Fibroblast of skin of back (primary cell): ENCODE data around the gene EPHA6.
"Not testable (repeated sequence)": the region's sequence is repeated elsewhere in the genome, so short reads cannot be mapped to it uniquely, and the experiment has no call there.

ENCODE experiments used
- DNase-seq: peaks from one replicate; pipeline ENCODE4 v3.0.0-alpha.2; 2013

The EPHA6 gene

DNA sequence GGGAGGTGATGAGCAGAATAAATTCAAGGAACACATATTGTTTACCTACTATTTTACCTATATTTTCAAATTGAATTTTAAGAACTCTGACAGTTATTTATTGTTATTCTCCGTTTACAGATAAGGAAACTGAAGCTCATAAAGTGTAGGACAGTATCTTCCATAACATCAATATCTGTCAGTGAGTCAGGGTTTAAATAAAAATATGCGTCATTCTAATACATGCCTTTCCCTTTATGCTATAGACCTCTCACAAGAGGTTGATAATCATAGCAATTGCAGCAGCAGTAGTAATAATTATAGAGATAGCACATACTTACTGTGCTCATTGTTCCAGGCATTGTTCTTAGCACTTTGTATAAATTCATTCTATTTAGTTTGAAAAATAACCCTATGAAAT is 101.1 kb downstream of the EPHA6 start:
- DNase-seq: no peak

DNA sequence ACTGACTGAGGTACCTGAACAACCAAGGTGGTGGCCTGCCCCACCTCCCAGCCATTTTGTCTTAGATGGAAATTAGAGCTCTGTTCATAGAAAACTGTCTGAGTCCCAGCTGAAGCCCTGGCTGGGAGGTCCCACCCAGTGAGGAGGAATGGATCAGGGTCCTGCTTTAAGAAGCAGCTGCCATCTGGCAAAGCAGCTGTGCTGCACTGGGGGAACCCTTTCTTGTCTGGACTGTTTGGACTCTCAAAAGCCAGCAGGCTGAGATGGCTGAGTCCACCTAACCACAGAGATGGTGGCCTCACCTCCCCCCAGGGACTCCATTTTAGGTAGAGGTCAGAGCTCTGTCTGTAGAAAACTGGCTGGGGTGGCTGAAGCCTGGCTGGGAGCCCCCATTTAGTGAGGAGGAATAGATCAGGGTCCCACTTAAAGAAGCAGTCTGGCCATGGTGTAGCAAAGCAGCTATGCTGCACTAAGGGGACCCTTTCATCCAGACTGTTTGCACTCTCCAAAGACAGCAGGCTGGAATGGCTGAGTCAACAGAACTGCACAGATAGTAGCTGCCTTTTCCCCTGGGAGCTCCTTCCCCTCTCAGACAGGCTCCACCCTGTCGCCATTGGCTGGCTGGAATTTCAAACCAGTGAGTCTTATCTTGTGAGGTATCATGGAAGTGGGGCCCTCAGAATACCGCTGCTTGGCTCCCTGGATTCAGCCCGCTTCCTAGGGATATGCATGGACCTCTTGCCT is 116.9 kb downstream of the EPHA6 start:
- DNase-seq: peak; percentile 15

DNA sequence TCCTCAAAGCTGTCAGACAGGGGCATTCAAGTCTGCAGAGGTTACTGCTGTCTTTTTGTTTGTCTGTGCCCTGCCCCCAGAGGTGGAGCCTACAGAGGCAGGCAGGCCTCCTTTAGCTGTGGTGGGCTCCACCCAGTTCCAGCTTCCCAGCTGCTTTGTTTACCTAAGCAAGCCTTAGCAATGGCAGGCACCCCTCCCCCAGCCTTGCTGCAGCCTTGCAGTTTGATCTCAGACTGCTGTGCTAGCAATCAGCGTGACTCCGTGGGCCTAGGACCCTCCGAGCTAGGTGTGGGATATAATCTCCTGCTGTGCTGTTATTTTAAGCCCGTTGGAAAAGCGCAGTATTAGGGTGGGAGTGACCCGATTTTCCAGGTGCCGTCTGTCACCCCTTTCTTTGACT is 127.7 kb downstream of the EPHA6 start:
- not testable (repeated sequence) for DNase-seq

DNA sequence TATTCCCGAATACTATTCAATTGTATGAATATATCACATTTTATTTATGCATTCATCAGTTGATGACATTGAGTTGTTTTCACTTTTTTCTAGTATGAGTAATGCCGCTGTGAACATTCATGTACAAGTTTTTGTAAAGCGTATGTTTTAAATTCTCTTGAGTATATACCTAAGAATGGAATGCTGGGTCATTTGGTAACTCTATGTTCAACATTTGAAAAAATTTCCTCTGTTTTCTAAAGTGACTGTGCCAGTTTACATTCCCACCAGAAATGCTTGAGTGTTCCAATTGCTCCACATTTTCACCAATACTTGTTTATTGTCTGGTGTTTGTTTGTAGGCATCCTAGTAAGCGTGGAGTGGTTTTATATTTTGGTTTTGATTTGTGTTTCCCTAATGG is 144.5 kb downstream of the EPHA6 start:
- DNase-seq: peak; percentile 32

DNA sequence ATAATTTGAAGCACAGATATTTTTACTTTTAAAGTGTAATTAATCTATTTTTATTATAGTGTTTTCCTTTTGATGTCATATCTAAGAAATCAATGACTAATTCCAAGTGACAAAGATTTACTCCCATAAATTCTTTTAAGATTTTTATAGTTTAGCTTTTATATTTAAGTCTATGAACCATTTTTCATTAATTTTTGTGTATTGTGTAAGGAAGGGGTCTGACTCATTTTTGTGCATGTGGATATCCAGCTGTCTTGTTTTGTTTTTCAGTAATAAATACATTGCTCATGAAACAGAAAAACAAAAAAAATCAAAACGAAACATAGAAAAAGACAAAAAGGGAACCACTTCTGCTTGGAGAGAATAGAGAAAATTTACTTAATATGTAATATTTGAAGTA is 145.1 kb downstream of the EPHA6 start:
- peak; percentile 10 for DNase-seq

DNA sequence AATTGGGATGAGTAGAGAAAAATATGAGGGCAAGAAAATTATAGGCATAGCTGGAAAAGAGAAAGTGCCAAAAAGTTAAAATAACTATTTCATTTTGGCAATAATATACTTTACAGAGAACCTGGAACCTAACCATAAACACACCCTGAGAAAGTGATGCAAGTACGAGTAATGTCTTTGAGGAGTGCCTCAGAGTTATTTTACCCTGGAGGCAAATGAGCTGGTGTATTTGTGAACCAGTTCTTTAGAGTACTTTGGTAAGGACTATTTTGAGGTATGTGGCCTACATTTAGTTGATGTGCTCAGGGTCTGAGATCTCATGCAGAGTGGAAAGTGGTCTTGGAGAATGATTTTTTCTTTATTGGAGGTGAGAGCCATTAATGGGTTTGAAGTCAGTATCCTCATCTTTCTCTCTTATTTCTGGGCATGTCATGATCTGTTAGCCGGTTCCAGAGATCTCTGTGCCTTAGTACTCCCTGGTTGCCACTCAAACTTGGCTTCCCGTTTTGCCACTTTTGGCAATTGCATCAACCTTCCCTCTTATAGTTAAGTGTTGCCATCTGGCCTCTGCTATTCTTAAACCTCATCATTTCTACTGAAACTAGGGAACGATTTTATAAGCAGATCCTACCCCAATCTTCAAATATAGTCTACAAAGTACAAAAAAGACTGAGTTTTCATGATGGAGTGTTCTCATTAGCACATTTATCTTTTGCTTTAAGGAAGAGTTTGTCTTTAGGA is 145.7 kb downstream of the EPHA6 start:
- peak; percentile 78 for DNase-seq

DNA sequence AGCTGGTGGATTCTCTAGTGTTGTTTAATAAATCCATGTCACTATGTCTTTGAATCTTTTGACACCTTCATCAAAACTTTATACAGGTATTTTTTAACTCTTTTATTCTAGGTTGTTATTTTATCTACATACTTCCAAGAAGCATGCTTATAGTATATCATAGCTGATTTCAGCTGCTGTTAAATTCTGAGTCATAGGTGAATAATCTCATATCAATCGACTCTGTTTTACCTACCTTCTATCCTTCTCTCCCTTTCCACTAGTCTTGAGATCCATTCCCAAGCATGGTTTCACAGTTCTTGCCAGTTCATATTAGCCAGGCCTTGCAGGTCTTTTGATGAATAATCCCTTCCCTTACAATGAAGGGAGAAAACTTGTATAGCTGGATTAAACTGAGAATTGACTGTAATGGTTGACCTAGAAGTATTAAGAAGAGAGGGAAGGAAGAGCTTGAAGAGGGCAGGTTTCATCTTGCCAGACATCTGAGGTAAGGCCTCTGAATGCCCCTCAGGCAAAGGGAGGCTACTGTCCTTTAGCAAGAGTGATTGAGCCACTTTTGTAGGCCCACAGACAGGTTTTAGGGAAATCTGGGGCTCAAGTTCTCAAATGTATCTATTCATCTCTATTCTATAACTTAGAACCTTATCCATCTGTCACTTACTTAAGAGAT is 146.4 kb downstream of the EPHA6 start:
- no peak for DNase-seq

DNA sequence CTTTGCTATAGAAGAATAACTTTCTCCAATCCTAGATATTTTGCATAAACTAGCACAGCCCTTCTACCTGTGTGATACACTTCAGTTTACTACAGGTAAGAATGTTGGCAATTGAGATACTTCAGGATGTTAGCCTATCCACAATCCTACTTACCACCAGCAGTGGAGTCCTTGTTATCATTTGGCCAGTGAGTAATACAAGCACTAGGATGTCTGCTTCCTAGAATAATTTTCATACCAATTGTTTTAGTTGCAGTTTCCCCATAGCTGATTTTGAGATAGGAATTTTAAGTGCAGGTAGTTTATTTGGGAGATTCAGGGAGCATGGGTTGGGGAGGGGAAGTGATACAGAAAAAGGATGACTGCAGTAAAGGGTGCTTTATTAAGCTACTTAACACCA is 147.2 kb downstream of the EPHA6 start:
- DNase-seq: peak; percentile 17

DNA sequence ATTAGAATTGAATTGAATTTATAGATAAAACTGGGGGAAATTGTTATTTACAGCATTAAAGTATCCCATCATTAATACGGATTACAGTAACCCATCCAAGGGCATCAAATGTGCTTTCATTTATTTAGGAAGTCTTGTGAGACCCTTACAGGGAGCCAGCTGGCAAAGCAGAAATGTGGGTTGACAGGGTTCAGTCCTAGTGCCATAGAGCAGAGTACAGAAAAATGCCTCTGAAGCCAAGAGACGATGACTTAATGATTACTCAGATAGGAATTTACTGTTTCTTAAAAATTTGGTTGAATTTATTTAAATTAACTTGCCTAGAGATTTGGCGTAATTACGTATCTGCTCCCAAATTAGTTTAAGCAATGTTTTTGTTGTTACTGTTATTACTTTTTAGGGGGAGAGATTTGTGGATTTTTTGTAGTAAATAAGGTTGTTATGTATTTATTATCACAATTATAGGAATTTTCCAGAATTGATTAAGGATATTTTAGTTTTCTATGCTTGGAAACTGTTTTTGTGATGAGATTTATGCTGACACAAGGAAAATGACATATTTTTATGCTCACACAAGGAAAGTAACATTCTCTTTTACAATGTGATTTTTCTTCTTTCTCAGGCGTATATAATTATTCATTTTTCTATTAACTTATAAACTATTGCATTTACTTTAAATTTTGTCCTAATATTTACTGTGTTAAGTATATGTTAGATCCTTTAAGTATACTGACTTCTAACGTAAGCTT is 152.0 kb downstream of the EPHA6 start:
- DNase-seq: peak; percentile 8

DNA sequence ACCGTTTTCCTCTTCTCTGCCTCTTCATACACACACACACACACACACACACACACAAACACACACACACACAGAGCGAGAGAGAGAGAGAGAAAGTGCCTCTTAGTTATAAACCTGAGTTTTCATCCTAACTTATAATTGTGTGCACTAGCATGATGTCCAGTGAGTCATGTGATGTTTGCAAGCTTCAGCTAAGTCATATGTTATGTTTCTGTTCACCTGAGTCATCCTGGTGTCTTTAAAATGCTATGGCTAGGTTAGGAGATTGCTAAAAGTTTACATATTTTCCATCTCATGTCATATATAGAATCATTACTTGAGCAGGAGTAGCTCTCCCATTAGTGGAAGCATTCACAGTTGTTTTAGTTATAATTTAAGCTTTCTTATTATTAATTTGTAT is 155.8 kb downstream of the EPHA6 start:
- DNase-seq: peak; percentile 31

DNA sequence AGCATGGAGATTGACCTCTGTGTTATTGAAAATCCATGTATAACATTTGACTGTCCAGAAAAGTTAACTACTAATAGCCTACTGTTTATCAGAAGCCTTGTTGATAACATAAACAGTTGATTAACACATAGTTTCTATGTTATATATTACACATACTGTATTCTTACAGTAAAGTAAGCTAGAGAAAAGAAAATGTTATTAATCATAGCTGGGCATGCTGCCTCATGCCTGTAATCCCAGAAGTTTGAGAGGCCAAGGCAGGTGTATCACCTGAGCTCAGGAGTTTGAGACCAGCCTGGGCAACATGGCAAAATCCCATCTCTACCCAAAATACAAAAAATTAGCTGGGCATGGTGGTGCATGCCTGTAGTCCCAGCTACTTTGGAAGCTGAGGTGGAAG is 163.3 kb downstream of the EPHA6 start:
- DNase-seq: no peak

DNA sequence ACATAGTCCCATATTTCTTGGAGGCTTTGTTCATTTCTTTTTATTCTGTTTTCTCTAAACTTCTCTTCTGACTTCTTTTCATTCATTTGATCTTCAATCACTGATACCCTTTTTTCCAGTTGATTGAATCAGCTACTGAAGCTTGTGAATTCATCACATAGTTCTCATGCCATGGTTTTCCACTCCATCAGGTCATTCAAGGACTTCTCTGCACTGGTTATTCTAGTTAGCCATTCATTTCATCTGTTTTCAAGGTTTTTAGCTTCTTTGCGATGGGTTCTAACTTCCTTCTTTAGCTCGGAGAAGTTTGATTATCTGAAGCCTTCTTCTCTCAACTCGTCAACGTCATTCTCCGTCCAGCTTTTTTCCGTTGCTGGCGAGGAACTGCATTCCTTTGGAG is 169.3 kb downstream of the EPHA6 start:
- not testable (repeated sequence) for DNase-seq

DNA sequence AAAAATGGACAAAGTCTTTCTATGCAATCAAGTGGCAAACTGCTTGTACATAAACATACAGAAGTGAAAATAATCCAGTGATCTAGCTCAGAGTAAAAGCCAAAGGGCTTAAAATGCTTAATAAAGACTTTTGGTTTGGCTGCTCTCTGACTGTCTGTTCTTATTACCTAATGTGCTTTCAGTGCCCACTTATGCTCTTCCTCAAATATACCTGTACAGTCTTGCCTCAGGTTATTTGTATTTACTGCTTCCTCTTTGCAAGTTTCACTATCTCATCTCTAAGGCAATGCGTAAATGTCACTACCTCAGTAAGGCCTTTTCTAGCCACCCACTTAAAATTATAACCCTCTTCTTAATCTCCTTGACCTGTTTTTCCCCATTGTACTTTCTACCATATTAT is 171.8 kb downstream of the EPHA6 start:
- no peak for DNase-seq

DNA sequence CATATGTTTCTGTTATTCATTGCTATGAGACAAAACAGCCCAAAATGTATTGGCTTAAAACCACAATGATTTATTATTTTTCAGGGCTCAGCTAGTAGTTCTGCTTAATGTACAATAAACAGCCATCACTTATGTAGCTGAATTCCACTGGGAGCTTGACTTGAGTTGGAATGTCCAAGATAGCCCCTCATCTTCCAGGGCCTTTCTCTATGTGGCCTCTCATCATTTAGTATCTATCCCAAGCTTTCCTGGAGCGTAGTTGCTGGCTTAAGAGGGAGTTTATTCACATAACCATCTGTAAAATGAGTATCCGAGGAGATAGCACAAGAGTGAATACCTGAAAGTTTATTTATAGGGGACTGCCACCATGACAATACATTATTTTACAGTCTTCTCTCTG is 176.8 kb downstream of the EPHA6 start:
- no peak for DNase-seq

DNA sequence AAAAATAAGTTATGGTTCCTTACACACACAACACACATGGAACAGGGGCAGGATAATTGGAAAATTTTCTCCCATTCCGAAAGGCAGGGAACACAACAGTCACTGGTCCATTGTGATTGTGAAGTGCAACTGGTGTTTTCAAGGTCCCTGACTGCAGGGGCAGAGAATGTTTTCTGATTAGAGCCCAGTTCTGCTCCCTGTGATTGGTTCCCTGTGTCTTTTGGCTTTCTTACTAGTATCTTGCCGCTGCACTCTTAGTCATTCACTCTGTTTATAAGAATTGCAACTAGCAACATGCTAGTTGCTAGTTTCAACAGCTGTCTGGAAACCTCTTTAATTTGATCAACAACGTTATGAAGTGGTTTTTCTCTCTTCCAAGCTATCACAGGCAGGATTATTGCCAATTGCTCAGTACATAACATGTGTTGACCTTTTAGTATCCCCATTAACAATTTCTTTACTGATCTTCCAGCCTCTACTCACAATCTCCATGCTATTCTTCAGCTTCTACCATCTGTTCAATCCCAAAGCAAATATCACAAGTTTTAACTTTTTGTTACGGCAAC is 177.5 kb downstream of the EPHA6 start:
- no peak for DNase-seq

DNA sequence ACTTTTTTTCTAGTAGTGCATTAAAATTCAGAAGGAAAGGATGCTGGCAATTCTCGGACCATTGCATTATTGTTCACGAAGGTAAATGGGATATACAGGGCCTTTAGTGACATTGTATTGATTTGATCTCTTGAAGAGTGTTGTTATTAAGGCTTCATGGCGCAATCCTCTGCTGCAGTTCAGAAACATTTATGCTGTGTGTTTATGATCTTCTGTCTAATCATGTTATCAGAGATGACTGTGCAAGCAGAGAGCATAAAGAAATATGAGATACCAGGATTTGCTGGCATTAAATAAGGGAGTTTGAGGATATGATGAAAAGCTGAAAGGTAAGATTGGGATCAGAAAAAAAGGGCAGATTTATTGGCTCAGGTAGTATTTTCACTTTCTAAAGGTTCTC is 180.6 kb downstream of the EPHA6 start:
- DNase-seq: no peak

DNA sequence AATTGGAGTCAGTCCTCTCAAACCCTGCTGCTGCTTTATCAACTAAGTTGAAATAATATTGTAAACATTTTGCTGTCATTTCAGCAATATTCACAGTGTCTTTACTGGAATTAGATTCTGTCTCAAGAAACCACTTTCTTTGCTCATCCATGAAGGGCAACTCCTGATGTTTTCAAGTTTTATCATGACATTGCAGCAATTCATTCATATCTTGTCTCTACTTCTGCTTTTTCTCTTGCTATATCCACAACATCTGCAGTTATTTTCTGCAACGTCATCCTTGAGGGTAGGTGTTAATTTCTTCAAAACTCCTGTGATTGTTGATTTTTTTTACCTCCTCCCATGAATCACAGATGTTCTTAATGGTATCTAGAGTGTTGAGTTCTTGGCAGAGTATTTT is 181.6 kb downstream of the EPHA6 start:
- DNase-seq: no peak

DNA sequence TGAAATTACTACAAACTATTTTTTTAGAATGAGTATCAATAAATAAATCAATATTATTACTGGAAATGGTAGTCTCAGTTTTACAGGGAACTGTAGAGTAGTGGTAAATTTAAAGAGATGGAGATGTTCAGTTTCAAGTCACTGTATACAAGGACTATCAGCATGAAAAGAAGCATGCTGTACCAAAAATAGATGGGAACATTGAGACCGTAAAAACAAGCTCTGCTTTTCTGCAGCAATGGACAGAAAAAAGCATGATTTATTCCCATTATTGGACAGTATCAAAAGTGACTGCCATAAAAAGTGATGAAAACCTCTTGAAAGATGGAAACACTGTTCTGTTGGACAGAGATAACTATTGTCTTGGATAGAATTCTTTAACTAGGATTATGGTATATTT is 187.2 kb downstream of the EPHA6 start:
- no peak for DNase-seq

DNA sequence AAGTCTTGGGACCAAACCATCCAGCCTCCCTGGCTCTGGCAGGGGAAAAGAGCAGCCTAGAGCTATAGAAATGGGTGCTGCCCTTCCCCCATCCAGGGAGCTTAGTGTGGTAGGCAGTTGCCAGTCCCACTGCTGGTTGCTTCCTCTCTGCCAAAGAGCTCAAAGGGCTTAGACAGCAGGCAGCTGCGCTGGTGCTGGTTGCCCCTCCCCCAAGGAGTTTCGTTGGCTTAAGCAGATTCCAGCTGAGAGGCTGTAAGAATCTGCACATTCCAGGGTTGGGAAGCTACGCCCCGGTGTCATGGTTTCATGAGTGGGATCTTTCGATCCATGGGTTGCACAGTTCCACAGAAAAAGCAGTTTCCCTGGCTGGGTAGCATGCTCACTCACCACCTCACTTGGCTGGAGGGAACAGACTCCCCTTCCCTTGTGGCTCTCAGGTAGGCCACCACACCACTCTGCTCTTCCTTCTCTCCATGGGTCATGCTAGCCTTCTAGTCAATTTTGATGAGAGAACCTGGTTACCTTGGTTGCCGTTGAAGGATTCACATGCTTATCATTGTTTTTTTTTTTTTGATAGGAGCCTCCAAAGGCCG is 195.1 kb downstream of the EPHA6 start:
- no peak for DNase-seq

DNA sequence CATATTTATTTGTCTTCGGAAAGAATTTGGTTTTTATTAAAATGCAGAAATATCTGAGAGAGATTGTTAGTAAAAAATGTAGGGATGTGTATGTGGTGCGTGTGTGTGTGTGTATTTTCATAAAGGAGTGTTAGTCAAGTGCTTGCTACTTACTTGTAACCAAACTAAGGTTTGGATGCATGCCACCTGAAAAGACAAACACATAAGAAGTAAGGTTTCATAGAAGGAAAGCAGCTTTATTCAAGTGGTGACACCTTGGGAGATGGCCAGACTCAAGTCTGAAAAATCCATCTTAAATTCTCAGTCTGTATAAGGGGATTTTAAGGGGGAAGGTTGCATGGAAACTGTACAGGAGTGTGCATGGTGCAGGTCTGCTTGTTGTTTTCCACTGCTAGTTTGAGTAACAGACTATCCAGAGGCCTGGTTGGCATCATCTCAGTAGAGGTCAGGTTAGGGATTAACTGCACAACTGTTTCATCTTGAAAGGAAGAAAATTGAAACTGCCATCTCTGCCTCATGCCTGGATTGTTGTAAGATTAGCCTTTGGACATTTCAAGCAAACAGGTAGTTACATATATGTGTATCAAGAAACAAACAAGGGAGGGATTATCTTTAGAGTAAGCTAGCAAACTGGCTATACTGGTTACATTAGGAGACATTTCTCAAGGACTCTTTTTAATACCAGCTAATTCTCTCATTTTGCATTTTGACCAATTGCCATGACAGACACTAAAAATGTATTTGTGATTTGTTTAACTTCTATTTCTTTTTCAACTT is 196.7 kb downstream of the EPHA6 start:
- no peak for DNase-seq

DNA sequence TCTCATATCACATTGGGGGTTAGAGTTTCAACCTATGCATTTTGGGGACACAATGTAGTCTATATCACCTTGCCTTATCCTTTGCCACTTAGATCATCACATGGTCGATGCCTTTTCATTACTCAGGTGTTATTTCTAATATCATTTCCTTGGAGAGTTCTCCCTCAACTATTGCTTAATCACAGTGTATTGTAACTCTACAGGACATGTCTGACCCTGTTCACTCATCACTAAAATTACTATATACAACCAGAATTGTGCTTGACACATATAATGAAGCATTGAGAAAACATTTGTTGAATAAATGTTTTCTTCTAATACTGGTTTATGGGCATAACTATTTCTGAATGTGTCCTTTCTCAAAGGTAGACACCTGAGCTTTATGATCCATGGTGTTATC is 207.4 kb downstream of the EPHA6 start:
- no peak for DNase-seq
